Activated CD4-positive, CD25-positive, alpha-beta regulatory T cell (primary cell): Measurements from ENCODE around the gene CTCFL.

ENCODE experiments used
- DNase-seq, 4 experiments: peaks; one replicate each; lab custom pipeline; 2025; lab: John Stamatoyannopoulos, UW

The CTCFL gene

DNA sequence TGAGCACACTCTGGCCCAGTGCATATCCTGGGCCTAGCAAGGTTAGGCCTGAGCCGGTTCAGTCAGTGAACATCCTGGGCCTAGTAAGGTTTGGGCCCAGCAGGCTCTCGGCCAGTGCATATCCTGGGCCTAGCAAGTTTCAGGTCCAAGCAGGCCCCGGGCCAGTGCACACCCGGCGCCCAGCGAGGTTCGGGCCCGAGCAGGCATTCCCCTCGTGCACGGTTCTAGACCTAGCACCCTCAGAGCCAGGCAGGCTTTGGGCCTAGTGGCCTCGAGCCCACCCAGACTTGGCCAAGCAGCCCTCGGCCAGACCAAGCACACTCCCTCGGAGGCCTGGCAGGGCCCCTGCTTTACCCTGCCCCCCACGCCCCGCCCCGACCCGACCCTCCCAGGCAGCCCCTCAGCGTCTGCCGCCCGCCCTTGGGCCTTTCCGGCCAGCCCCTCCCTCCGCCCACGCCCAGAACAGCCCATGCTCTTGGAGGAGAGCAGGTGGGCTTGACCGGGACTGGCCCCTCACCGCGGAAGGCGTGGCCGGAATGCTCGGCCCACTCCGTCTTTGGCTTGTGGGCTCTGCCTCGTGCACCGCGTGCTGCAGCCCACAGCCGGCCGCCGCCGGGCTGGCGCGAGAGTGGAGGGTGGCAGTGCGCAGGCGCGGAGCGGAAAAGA lies at the start of gene CTCFL:
CTCFL (minus strand) TSS at position 630 of the 666 bp plus-strand sequence. CDS start 935 bp downstream, outside the sequence.
- DNase-seq: no peak

DNA sequence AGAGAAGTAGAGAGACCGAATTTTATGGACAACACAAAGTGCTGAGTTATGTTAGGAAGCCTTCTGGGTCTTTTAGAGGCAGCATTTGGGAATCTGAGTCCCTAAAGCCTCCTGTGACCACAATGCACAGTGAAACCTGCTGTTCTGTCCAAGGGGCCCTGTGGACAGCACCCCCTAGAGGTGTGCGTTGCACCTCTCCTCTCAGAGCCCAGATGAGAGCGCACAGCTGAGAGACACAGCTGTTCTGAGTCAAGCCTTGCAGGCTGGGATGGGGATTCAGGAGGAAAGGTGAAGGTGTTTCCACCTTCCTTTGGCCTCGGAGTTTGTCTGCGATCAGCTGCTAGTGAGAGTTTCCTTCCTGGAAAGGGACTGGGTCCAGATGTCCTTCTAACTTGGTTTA lies 49.0 kb upstream of the CTCFL start:
- no peak for DNase-seq

- DNase-seq: no peak
Measured at GRCh38 chr20:57573242-57573641, 48.3 kb upstream of the CTCFL start.

DNA sequence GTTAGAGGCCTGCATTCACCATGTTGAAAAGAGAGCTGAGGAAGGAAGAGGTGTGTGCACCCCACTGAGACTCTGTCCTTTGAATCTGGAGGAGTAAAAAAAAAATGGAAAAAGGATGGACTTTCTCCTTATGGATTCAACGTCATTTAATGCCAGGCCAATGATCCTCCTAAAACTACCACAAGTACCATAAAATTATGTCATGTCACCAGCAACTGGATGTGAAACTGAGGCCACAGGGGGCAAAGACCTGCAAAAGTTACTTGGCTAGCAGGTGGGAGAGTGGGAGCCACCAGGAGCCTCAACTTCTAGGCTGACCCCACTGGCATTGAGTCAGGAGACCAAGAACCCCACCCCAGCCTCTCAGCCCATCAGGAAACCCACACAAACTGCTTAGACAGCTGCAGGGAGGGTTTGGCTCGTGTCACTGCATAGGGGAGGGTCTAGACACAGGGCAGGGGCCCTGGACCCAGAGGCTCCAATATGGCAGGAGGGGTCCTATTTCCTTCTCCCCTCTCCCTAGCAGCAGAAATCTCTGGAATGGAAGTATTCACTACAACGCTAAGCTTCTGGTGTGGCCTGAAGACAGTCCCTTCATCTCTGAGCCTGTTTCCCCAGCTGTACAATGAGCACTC lies 47.0 kb upstream of the CTCFL start:
- DNase-seq: no peak

- DNase-seq: no peak
Measured at GRCh38 chr20:57570920-57571319, 46.0 kb upstream of the CTCFL start.

DNA sequence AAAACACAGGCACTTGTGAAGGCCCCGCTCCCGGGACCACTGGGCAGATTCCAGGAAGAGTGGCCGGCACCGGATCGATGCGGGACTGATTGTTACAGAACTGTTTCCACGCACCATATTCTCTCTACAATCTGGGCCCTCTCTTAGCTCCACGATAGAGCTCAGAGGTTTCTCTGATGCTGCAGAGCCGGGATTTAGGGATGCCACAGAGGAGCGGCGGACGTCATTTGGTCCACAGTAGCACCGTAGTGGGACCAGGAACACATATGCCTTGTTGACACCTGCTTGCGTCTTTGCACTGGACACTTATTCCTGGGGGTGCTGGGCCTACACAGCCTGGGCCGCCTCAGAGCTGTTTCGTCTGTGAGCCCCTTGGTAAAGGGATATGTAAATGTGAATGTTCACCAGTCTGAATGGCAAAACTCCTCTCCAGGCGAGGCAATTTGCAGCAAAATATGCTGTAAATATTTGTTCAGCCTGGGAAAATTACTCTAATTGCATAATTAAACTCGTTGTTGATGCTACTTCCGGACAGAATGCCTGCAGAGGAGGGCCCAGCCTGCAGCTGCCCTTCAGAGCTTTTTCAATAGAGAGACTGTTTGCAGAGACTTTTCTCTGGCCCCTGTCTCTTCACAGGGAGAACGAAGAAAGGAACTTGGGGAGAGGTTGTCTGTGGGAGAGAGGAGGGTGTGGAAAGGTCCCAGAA lies 45.4 kb upstream of the CTCFL start:
- DNase-seq: no peak

- no peak for DNase-seq
Measured at GRCh38 chr20:57568960-57569359, 44.0 kb upstream of the CTCFL start.

GRCh38 chr20:57568088-57568896 lies 43.4 kb upstream of the CTCFL start:
- DNase-seq: no peak

GRCh38 chr20:57567471-57568079 lies 42.6 kb upstream of the CTCFL start:
- no peak for DNase-seq

GRCh38 chr20:57566803-57567459 lies 42.0 kb upstream of the CTCFL start:
- DNase-seq: no peak

- DNase-seq: no peak
Measured at GRCh38 chr20:57566399-57566798, 41.5 kb upstream of the CTCFL start.

- no peak for DNase-seq
Measured at GRCh38 chr20:57564951-57565642, 40.2 kb upstream of the CTCFL start.

GRCh38 chr20:57564180-57564802 lies 39.4 kb upstream of the CTCFL start:
- no peak for DNase-seq

DNA sequence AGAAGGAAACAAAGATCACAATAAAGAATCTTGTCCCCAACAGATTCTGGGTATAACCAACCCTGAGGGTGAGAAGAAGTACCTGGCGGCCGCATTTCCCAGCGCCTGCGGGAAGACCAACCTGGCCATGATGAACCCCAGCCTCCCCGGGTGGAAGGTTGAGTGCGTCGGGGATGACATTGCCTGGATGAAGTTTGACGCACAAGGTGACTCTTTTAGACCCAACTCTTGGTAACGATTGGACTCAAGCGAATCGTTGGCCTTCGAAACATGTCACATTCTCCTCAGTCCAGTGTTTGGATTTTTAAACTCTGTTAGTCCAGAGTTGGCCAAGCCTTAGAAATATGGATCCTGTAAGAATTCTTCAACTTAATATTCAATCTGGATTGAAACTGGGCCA lies 38.6 kb upstream of the CTCFL start:
- DNase-seq: no peak

DNA sequence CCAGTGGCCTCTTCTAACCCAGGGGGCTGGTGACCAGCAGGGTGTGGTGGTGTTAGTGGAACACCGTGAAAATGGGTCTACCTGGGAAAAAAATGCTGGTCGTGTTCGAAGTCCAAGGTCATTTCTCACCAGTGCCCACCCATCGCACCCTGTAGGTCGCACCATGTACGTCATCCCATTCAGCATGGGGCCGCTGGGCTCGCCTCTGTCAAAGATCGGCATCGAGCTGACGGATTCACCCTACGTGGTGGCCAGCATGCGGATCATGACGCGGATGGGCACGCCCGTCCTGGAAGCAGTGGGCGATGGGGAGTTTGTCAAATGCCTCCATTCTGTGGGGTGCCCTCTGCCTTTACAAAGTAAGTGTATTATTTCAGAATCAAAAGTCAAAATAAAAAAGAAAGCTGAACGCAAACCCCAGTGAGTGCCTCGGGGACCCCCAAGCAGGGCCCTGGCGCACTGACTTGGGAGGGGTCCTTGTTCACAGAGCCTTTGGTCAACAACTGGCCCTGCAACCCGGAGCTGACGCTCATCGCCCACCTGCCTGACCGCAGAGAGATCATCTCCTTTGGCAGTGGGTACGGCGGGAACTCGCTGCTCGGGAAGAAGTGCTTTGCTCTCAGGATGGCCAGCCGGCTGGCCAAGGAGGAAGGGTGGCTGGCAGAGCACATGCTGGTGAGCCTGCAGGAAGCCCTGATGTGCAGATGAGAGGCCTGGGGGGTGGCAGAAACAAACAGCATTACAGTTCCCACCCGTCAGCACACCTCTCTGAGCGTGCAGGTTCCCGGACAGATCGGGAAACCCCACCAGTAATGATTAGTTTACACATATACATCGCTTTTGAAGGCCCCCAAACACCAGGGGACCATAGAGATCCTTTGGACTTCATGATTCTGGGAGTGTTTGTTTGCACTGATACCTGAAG lies 37.9 kb upstream of the CTCFL start:
- DNase-seq: no peak

GRCh38 chr20:57561356-57562279 lies 36.7 kb upstream of the CTCFL start:
- DNase-seq: no peak

DNA sequence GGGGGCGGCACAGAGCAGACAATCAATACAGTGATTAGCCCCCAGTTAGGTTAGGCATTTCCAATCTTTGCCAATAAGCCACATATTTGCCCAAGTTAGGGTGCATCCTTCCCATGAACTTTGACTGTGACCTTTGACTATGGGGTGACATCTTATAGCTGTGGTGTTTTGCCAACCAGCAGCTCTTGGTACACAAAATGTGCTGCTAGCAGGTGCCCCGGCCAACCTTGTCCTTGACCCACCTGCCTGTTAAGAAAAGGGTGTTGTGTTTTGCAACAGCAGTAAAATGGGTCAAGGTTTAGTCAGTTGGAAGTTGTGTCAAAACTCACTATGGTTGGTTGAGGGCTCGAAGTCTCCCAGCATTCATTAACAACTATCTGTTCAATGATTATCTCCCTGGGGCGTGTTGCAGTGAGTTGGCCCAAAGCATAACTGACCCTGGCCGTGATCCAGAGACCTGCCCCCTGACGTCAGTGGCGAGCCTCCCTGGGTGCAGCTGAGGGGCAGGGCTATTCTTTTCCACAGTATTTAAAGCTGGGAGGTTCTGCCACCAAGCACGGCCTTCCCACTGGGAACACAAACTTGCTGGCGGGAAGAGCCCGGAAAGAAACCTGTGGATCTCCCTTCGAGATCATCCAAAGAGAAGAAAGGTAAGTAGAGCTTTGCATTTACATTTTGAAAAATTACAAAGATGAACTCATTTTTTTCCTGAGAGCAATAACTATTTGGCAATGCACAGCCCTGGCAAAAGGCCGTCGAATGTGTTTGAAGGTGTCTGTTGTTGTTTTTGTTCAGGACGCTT lies 35.8 kb upstream of the CTCFL start, which contains the start of gene PCK1:
PCK1 (plus strand) TSS at position 557 of the 802 bp plus-strand sequence. CDS start 302 bp downstream, outside the sequence.
- DNase-seq: no peak
